ENCODE results near the gene IMMP2L.
"Not testable (repeated sequence)": the region's sequence is repeated elsewhere in the genome, so short reads cannot be mapped to it uniquely, and the experiment has no call there.

IMMP2L gene

DNA sequence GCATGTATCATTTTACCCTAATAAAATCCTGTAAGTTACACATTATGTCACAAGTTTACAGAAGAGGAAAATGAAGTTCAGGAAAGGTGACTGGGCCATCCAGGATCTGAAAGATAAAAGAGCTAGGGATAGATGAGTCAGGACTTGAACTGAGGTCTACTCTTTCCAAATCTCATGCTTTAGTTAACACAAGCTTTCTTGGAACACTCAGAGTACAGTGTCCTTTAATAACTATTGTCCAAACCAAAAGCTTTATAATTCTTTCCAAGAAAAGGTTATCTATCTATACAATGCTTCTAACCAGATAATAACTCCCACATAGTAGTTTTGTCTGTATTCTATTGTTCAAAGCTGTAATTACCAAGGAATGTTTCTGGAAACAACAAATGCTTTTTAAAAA is 306.7 kb downstream of the IMMP2L start:
- DNase-seq = no peak

DNA sequence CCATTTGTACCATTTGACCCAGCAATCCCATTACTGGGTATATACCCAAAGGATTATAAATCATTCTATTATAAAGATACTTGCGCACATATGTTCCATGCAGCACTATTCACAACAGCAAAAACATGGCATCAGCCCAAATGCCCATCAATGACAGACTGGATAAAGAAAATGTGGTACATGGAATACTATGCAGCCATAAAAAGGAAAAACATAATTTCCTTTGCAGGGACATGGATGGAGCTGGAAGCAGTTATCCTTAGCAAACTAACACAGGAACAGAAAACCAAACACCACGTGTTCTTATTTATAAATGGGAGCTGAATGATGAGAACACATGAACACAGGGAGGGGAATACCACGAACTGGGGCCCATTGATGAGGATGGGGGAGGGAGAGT is 310.9 kb downstream of the IMMP2L start:
- DNase-seq = not testable (repeated sequence)

DNA sequence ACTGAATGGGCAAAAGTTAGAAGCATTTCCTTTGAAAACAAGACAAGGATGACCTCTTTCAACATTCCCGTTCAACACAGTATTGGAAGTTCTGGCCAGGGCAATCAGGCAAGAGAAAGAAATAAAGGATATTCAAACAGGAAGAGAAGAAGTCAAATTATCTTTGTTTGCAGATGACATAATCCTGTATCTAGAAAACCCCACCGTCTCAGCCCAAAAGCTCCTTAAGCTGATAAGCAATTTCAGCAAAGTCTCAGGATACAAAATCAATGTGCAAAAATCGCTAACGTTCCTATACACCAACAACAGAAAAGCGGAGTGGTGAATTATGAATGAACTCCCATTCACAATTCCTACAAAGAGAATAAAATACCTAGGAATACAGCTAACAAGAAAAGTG is 312.5 kb downstream of the IMMP2L start:
- DNase-seq = not testable (repeated sequence)

DNA sequence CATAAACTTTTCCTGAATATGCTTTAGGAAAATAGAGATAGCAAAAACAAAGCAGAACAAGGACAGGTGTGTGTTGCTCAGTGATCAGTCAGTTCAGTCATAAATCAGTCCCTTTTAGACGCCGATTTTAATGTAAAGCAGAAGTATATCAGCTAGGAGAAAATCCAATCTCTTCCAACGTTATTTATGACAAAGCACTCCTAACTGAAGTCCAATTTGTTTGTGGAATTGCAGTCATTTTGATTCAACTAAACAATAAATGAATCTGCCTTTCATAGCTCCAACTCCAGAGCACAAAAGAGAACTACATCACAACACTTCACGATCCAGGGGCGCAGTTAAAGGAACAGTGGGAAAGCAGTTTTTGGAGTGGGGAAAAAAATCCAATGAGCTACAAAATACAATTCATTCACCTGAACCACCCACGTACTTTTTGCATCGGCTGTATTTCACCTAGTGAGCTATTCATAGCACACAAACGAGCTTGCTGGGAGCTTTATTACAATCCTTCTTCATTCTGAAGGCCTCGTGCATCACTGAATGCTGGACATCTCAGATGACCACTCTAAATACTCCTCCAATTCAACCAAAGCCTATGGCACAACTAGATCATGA is 320.0 kb downstream of the IMMP2L start:
- no peak for DNase-seq

DNA sequence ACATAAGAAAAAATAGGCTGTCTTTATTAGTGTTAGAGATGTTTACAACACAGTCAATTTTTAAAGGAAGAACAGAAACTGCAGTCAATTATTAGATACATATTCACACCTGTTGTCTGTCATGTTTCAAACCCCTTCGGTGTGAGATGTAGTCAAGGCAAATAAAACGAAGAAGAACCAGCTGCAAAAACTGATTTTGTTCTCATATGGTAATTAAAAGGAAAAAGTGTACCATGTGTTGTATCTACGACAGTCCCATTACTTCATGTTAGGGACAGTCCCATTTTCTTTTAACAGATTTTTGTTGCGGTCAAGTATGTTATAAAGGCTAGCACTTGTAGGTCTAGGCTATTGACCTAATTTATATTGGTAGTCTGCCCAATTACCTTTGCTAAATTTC is 321.9 kb downstream of the IMMP2L start:
- no peak for DNase-seq

DNA sequence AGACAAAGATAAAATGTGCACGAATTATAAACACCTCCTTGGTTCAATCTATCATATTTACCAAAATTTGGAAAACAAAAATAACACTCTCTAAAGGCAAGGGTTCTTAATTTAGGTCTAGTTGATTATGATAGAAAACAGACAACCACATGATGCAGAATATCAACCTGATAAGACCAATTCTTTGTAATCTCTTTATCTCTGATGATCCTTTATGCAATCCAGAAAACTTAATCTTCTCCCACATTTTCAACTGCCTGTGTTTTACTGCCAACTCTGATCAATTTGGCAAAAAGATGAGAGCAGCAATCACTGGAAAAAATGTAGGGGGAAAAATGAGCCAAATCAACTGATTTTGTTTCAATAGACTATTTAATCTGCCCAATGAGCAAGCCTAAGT is 322.9 kb downstream of the IMMP2L start:
- no peak for DNase-seq

DNA sequence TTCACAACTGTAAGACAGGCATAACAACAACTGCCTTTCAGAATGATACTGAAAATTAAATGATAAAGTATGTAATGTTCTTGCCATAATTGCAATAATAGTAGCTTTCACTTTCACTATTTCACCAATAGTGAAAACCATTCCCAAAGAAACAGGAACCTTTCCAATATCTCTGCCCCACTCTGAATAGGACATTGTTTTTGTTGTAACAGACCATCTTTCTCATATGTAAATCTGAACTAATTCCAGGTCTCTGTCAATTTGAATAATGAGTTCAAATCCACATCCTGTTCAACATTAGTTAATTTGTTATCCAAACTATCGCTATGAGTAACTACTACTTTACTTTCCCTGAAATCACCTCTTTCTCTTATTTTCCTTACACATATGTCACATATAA is 323.4 kb downstream of the IMMP2L start:
- no peak for DNase-seq

DNA sequence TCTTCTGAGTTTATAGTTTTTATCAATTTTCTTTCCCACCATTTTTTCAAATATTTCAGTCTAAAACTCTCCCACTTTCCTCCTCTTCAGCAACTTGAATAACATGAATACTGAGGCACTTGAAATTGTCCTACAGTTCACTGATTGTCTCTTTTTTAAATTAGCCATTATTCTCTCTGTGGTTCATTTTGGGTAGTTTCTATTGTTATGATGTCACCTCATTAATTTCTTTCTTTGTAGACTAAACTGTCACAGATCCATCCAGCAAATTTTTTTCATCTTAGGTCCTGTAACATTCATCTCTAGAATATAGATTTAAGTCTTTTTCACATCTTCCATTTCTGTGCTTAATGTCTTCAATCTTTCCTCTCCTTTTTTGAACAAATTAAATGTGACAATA is 326.6 kb downstream of the IMMP2L start:
- DNase-seq = no peak

DNA sequence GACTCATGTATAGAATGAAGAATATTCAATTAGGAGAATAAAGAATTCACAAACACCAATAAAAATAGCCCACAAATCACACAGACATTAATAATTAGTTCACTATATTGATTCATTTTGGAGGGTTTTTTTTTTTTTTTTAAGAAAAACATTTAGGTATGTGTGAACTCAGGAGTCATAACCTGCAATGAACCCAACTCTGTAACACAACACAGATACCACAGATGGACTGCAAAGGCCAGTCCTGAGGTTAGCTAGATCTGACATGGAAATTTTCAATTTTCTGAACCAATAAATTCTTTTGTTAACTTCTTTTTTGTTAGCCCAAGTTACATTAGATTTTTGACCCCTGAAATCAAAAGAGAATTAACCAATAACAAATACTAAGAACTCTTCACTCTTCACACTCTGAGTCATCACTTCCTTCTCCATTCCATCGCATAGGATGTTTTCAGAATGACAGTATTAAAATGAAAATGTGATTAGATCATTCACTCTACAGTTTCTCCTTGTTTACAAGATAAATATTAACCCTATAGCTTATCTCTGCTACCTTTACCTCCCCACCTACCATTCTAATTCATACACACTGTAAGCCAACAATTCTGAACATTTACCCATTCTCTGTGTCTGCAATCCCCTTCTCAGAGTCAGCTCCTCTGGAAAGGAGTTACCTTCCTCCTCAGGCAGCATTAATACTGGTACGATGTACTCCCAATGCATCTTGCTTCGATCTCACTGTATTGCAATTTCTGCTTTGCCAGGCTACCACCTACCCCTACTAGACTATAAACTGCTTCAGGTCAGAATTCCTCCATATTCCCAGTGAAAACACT is 329.8 kb downstream of the IMMP2L start:
- no peak for DNase-seq

DNA sequence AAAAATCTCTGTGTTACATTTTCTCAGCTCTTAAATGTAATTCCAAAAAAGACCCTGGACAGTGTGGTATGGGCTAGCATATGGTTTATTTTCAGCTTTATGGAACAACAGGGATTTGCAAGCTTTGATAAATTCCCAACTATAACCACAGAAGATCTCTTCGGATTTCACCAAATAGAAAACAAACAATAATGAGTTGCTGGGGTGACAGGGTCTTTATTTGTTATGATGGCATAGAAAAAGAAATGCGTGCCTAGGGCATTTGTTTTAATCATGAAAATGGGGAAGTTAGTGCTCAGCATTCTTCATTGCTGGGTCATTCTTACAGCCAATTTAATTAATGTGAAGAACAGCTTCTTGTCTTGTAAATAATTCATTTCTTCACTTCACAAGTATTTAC is 332.4 kb downstream of the IMMP2L start:
- DNase-seq = no peak

DNA sequence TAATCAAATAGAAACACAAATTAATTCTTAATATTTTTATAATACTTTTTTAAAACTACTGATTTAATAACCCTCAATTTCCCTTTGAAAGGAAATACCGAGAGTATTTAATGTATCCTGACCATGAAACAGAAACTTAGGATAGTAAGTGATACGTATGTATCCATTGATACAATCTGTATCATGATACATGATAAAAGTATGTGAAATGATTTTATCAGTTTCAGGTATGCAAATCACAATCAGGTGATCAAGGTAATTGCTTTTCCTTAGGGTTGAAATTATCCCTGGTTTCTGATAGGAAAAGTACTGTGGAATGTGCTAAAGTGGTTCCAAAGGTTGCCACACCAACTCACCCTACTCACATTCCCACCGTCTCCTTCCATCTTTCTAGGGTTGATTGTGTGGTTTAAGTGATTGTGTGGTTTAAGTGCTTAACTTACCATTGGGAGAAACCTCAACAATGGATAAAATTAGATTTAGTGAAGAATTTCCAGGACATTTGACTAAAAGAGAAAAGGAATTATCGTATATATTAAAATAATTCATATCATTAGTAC is 333.0 kb downstream of the IMMP2L start:
- DNase-seq = no peak

DNA sequence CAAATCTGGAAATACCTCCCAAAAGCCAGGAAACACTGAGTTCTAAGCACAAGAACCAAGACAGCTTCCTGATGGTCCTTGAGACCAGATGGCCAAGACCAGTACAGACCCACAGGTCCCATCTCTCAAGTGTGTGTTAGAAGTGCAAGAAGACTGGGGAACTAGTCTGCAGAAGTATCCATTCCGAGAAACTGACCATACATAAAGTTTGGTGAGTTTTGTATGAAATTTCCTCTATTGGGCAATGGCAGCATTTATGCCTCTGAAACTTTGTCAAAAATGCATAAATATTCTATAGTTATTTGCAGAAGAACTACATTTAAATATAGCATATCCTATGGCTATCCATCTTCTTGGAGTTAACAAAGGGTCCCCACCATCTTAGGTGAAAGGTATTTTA is 333.9 kb downstream of the IMMP2L start:
- no peak for DNase-seq

DNA sequence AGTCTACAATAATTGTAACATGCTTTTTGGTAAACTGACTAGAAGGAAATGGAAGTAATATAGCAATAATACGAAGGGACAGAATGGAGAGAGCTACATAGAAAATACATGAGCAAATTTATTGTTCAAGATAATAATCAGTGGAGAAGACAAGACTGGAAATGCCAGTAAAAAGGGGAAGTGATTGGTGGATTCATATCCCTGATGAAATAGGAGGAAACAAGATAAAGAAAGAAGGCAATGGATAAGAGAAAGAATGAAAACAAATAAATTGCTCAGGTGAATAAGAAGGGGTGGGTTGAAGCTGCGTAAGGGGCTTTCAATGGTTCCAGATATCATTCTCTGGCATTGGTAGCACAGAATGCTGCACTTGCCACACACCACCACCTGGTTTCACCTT is 335.5 kb downstream of the IMMP2L start:
- DNase-seq = no peak

DNA sequence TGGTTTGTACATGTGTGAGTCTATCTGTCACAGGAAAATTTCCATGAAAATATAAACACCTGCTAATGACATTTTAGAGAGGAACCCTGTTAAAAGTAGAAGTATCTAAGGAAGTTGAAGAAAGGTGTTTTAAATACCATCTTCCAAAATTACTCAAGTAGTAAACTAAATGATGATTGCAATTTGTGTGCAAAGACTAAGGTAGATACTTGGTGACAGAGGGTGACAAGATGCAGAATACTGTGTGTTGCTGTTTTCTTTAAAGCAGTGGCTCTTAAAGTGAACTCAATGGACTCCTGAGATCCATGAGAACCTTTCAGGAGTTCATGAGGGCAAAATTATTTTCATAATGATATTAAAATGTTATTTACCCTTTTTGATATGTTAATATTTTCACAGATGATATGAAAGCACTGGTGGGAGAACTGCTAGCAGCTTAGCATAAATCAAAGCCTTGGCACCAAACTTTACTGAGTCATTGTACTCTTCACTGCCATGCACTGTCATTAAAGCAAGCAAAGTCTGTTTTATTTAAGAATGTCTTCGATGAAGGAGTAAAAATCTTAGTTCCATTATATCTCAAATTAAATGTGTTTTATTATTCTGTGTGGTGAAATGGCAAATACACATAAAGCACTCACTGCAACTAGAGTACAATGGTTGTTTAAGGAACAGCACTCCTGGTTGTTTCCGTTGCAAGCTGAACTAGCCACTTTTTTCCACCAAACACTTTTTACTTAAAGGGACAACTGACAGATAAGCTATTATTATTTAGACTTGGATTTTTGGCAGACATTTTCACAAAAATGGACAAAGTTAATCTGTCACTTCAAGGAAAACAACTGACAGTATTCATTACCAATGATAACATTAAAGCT is 337.7 kb downstream of the IMMP2L start:
- DNase-seq = no peak

DNA sequence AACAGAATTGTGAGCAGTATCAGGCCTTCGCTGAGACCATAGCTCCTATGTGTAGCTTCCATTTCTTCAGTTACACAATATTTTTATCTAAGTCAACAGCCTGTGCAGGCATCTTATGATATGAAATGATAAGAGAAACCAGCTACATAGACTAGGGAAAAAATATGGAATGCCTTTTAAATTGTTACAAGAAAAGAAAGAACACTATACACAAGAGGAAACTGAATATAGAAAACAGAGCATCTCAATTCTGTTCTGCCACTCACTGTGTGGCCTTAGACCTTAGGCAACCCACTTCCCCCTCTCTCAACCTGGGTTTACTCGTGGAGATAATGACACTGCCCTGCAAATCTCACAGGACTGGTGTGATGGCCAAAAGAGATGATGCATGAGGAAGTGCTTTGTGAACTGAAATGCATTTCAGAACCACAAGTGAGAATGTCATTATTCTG is 338.5 kb downstream of the IMMP2L start:
- DNase-seq = no peak

DNA sequence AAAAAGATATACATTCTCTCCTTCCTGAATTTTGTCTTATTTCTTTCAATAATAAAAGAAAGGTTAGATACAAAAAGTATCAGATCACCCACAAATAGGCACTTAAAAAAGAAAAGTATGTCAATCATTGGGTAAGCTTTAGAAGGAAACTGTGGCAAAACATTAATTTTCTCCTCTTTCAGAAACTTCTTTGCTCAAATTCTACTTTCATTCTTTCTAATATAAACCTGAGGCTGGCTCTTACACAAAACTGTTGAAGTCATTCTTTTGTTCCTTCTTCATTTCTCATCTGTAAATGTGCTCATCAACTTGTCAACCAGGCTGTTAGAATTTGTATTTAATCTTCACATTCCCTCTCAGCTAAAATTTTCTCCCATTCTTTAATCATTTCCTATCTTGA is 346.7 kb downstream of the IMMP2L start:
- no peak for DNase-seq

DNA sequence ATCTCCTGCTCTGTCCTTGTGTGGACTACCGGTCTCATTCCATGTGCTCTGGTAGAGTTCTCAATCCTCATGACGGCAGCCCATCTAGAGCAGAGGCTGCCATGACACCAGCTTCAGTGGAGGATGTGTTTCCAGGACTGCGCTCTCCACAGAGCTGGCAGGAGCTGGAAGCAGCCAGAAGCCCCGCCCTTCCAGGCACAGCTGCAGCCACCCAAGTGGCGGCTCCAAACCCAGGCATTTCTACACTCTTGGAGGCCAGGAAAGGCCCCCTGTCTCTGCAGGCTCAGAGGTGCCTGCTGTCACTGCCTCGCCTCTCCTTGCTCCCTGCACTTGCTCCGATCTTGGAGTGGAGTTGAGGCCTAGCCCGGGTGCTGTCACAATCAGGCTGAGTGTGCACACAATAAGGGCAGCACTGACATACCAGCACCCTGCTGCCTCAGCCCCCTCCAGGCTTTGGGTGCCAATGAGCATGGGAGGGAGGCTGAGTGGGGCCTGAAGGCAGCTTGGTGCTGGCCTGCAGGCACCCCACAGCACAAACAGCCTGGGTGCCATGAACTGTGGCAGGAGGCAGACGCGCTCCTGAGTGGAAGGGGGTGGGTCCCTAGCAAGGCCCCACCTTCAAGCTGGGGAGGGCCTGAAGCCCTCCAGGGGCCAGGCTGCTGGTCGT is 349.3 kb downstream of the IMMP2L start:
- DNase-seq = no peak

DNA sequence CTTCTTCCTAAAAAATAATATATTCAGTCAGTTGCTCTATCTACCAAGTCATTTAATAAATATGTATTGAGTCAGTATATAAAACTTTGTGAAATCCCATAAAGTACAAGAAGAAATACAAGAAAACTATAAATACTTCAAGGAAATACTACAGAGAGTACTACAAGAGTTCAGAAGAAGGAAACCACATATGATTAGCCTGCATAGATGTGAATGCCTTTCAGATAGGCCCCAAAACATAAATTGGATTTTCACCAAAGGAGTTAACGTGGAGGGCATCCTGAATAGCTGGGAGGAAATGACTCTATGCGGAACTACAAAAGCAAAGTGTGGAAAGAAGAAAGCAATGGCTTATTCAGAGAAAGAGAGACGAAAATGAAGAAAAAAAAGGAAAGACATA is 351.3 kb downstream of the IMMP2L start:
- no peak for DNase-seq

DNA sequence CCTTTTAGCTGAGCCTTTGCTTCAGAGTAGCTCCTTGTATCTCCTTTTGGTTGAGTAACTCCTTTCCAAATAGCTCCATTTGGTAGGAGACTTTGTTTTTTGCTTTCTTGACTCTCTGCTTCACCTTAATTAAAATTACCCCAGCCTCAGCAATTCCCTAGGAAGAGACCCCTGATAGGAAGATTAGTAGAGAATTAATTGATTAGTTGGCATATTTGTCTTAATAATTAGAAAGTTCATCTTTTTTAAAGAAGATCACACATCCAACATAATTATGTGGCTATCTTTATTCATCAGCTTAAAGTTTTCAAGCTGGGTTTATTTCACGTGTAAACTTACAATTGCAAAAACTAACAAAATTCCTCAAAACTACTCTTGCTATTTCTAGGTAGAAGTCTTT is 352.2 kb downstream of the IMMP2L start:
- no peak for DNase-seq

DNA sequence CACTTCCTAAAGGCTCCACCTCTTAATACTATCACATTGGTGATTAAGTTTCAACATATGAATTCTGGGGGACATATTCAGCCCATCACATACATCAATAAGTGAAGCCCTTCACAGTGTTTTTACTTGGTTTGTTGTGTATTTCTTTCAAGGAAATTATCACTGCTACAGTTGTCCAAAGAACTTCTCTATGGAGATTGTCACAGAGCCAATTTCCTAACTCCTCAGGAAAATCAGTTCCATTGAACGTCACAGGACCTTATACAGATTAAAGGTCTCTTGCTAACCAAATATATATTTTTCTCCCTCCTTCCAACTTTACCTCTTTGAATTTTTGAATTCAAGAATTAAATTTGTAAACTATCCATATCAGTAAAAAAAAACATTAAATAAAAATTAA is 357.0 kb downstream of the IMMP2L start:
- no peak for DNase-seq

DNA sequence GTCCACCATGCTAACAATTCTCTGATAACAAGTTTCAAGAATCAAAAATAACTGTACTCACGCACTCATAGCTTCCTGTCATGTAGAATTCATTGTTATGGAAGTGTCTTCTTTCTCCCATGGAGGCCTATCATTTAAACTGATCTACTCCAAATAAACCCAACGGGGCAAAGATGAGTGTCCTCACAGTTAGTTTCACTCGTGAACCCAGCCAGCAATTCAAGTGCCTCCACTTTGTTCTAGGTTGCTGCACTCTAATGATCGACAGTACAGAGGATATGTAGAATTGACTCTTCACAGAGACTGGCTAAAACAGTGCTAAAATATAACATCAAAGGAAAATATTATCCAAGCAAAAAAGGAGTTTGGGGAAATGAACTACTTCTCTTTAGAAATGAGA is 360.0 kb downstream of the IMMP2L start:
- no peak for DNase-seq

DNA sequence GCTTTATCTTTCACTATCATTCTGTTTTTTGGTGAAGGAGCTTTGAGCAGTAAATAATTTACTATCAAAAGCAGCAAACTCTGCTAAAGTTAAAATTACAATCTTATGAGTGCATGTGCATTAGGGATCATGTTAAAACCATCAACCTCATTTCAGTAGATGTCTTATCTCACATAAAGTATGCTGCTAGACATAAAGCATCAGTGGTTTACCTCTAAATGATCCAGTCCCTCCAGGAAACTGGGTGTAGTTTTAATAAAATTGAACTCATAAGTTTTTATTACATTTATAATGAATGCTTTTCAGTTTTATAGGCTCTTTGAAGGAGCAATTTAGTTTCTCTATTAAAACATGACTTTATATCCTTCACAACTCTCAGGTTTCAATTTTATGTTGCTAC is 362.6 kb downstream of the IMMP2L start:
- DNase-seq = no peak

DNA sequence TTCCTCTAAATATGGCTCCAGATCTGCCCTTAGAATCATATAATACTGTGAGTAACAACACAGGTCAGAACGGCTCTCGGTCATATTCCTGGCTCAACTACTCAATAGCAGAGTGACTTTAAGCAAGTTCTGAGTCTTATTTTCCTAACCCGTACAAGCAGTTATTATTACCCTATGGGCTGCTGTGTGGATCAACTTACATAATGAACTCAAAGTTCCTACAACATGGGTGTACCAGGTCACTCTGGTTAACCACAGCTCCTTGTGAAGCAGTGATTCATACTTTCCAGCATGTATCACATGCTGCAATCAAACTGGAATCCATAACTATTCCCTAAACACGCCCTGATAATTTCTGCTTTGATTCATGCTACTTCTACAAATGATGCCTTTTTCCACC is 364.0 kb downstream of the IMMP2L start:
- no peak for DNase-seq
